ENCODE data around the gene OR2A5.

- no peak for TF ChIP-seq CTCF (IDR thresholded peaks at IDR 0.05; ENCODE audit: insufficient read depth, low read length)
- no peak for TF ChIP-seq REST (IDR thresholded peaks at IDR 0.05; ENCODE audit: insufficient replicate concordance, low read depth)
- no peak for TF ChIP-seq SPI1 (IDR thresholded peaks at IDR 0.05; ENCODE audit: borderline replicate concordance, low read depth)
- TF ChIP-seq POLR2AphosphoS5 (IDR thresholded peaks at IDR 0.05; ENCODE audit: low read depth), result no peak
- no peak for TF ChIP-seq GABPA (IDR thresholded peaks at IDR 0.05; ENCODE audit: low read depth)
Observed at GRCh38 chr7:144050093-144050492, 1.3 kb downstream of the OR2A5 start.

All from HL-60 (cell line).